GM18507 (cell line): Measurements from ENCODE around the gene KCNQ1.

Experiments used
- DNase-seq: peaks from one replicate; pipeline ENCODE4 v3.0.0; 2011; ENCODE audit warnings: low read depth; ENCODE audit not compliant: insufficient read length; ENCODE audit errors: extremely low spot score
- FAIRE-seq: peaks from 2 replicates; lab custom pipeline; 2011; peaks lifted over from hg19 to GRCh38; lab: Jason Lieb, UNC

The KCNQ1 gene

DNA sequence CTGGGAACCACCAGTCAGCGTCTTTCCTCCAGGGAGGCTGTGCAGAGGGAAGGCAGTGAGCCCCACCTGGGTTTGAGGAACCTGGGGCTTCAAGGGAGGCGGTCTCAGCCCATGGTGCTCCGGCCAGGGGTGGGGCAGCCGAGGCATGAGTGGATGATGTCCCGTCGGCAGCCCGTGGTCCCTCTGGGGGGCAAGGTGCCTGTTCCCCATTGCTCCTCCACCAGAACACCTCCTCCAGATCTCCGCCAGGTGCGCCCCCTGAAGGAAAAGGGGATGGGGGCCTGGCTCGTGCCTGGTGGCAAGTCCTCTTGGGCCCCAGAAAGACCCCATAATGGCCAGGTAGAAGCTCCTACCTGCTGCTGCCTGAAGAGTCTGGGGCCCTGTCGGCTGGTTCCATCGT lies 94.1 kb downstream of the KCNQ1 start:
- FAIRE-seq (no peak), DNase-seq (no peak)

DNA sequence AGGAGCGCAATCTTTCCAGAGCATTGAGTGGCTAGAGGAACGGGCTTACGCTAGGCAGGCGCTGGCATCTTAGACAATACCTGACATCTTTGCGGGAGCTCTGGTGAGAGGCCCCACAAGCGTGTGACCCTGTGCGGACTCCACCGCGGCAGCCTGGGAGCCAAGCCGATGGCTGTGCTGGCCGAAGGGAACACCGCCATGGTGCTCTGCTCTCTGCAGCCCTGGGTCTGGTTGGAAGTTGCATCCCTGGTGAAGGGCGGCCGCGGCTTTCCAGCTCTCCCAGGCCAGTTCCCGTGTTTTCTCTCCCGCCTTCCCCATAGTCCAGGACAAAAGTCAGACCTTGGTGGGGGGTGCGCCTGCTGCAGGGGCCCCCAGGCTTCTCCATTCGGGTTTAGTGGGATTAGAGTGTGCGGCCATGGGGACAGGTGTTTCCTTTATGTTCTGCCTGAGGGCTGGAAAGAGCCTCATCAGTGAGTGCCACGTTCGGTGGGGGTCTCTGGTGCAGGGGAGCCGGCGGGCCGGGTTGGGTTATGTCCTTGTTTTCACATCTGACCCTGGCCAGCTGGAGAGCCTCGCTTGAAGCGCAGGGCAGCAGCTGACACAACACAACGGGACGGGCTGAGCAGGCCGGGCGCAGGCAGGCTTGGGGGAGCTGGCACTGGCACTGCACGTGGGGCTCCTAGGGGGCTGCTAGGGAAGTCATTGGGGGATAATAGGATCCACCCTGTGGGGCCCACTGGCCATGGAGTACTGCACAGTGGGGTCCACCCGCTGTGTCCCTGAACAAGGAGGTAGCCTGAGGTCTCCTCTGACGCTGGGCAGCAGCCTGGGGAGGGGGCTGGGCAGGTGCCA lies 94.8 kb downstream of the KCNQ1 start:
- FAIRE-seq (no peak), DNase-seq (no peak)

DNA sequence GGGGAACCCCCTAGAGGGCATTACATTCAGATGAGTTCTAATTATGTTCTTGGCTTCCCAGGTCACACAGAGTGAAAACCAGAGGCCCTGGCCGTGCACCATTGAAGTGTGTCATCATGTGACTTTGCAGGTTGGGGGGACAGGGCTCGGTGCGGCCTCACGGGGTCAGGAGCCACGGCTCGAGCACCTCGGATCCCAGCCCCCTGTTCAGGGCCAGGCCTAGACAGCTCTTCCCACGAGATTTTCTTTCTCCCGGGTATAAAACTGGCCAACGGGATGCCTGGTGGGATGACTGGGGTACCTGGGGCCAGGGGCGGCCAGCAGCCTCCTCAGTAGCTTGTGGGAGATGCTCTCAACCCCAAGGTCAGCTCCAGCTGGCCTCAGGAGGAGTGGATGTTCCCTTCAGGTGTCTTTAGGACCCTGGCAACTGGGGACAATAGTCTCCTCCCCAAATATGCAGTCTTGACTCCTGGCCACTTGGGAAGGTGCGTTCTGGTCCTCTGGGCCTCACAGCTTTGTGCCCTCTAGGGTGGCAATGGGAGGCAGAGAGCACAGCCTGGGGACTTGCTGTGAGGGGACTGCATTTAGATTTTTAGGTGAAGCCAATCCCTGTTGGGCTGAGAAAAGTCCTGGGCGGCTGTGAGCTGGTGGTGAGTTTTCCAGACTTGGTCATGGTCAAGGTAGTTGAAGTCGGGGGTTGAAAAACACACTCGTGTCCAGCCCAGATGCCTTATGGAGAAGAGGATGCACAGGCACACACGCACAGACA lies 95.6 kb downstream of the KCNQ1 start:
- DNase-seq (no peak), FAIRE-seq (no peak)

DNA sequence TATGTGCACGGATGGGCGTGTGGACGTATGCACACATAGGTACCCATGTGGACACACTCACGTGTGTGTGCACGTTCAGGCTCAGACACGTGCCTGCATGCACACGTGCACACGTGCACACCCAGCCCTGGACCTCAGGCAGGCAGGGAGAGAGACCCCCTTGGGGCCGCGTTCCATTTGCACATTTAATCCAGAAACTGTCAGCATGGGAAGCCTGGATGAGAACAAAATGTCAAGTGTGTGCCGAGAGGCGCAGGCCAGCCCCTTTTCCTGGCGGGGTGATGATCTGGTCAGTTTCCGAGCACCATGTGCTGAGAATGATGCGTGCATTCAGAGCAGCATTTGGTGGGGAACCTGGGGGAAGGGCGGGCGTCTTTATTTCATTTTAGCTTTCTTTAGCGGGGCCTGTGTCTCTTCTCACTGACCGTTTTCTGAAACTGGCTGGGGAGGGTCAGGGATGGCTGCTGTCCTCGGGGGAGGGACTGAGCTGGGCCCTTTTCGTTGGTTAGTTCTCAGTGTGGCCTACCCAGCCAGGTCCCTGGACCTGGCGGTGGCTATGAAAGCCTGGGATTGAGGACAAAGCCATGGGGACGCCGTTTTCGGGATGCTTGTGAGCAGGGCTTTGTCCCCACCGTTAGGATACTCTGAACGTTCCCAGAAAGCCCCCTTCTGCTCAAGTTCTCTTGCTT lies 96.3 kb downstream of the KCNQ1 start:
- no peak for DNase-seq

DNA sequence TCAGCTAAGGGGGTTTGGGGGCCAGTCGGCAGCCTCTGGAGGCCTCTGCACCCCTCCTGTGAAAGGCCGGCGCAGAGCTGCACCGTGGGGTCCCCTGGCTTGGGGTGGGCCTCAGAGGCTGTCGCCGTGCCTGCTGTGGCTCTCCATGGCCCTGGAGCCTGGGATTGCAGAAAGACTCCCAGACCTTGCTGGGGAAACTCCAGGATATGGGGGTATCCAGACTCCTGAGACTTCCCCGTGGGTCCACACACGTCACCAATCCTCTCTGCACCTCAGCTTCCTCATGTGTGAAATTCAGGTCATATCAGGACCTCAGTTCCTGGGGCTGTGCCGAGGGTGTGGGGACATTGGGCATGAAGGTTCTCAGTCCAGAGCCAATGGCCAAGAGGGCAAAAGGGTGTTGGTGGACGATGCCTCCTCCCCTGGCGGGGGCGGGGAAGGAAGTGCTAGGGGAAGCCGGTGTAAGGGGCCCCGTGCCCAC lies 97.1 kb downstream of the KCNQ1 start:
- DNase-seq, result no peak
- FAIRE-seq, result no peak

More for the DNA sequence above, 96.3 kb downstream of the KCNQ1 start:
- FAIRE-seq, result no peak

DNA sequence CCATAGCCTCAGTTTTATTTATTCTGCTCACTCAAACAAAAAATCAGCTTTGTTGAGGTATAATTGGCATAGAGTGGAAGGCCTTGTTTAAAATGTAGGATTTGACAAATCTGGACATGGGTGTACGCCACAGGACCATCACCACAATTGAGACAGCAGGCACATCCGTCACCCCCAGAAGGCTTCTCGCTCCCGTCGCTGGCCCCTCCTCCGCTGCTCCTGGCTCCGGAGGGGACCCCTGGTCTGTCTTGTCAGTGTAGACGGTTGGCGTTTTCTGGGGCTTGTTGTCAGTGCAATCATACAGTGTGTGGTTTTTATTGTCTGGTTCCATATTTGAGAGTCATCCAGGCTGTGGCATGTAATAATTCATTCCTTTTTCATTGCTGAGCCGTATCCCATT lies 97.6 kb downstream of the KCNQ1 start:
- no peak for DNase-seq
- no peak for FAIRE-seq

DNA sequence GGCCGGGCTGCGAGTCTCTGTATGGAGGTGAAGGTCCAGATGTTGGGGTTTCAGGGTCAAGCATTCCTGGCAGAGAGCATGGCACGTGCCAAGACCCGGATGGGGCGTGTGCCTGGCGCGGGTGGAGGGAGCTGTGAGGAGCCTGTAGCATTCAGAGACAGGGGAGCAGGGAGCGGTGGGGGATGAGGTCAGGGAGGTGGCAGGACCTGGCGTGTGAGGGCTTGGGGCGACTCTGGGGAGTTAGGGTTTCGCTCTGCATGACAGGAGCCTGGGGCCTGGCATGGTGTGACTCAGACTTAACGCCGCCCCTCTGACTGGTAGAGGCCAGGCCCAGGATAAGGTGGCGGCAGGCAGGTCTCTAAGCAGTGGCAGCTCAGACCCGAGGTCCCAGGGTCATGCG lies 103.0 kb downstream of the KCNQ1 start:
- FAIRE-seq (no peak), DNase-seq (no peak)

DNA sequence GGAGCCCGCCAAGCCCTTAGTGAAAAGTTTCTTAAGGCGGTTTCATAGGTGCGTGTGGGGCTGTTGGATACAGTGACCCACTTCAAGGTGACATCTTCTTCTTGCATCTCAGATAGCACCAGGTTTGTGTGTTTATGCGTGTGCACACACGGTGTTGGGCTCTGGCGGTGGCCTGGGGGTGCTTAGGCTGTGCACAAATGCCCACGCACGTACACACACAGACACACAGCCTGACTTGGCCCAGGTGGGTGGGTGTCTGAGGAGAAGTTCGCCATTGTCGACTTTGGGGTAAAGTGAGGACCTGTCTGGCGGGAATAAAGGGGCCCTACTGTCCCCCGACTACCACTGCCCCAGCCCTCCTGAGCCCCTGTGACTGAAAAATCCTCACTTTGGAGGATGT lies 103.8 kb downstream of the KCNQ1 start:
- FAIRE-seq (no peak), DNase-seq (no peak)

DNA sequence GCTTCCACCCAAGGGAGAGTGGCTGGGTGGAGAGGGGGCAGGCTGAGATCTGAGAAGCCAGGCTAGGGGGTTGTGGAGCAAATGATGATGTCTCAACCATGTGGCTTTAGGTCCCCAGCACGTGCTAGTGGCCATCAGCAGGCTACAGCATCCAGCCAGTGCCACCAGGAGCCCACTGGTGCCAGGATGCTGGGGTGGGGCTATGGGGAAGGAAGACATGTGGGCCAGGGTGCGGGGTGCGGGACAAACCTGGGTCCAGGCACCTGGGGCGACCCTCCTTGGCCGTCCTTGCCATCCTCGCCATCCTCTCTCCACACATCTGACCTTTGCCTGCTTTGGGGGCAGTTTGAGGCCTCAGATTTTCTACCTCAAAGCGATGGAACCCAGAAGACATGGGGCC lies 104.3 kb downstream of the KCNQ1 start:
- FAIRE-seq (no peak), DNase-seq (no peak)

DNA sequence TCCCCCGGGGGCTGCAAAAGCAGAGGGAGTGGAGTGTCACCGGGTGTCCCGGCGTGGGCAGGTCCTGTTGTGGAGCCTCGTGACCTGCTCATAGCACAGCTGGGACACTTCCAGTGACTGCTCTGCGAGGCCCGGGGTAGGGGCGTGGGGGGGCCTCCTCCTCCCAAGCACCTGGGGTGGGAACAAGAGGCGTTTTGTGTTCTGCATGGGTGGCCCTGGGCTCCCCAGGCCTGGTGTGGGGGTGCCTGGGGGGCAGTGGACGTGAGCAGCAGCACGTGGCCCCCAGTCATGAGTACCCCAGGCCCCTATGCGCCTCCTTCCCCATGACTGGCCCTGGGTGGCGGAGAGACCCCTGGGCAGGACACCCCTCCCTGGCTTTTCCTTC lies 104.7 kb downstream of the KCNQ1 start:
- DNase-seq, result no peak

DNA sequence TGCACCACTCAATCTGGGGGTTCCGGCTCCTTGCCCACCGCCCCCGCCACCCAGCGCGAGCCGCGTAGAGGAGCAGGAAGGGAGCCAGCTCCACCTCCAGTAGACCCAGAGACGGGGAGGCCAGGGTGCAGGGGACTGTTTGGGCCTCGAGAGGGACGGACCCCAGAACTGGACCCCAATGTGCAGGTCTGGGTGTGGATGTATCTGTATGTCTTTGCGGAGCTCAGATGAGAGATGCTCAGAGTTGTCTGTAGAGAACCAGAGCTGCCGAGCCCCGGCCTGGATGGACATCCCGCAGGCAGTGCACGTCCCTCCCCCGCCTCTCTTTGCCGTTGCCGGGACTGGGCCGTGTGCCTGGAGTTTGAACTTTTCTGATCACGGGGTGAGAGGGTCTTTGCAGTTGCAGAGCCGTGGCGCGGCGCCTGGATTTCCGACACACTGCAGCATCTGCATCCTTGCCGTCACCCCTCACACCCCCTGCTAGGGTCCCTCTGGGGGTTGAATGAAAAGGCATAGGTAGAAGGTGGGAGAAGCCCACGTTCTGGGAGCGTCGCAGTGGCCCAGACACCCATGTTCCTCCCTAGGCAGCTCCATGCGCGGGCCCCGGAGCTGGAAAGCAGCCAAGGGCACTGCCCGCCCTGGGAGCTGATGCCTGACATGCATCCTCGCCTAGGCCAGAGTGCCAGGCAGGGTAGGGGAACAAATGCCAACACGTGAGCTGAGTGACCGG lies 105.2 kb downstream of the KCNQ1 start:
- FAIRE-seq, result no peak
- DNase-seq, result no peak

More for the DNA sequence above, 104.7 kb downstream of the KCNQ1 start:
- no peak for FAIRE-seq

DNA sequence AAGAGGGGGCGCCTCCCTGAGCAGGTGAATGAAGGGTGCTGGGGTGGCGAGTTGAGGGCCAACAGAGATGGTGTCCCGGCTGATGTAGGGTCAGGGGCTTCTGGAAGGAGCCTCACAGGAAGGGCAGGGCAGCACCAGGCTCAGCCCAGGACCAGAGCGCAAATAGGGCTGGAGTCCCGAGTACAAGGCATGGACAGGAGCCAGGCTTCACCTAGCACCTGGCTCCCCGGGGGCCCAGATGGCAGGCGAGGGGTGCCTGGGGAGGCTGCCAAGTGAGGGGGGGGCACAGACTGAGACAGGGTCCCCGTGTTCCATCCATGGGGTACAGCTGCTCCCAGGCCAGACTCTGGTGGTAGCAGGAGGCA lies 105.8 kb downstream of the KCNQ1 start:
- DNase-seq (no peak), FAIRE-seq (no peak)

DNA sequence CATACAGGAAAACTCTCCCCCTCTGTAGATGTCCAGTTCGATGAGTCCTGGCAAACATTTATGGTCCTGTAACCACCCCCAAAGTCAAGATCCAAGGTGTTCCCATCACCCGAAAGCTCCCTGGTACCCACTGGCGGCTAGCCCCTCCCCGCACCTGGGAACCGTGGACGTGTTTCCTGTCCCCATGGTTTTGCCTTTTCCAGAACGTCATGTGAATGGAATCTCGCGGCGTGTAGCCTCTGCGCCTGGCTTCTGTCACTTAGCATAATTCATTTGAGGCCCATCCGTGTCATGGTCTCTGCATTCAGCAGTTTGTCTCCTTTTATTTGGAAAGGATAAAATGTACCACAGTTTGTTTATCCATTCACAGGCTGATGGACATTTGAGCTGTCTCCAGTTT lies 106.3 kb downstream of the KCNQ1 start:
- FAIRE-seq, result no peak
- DNase-seq, result no peak

DNA sequence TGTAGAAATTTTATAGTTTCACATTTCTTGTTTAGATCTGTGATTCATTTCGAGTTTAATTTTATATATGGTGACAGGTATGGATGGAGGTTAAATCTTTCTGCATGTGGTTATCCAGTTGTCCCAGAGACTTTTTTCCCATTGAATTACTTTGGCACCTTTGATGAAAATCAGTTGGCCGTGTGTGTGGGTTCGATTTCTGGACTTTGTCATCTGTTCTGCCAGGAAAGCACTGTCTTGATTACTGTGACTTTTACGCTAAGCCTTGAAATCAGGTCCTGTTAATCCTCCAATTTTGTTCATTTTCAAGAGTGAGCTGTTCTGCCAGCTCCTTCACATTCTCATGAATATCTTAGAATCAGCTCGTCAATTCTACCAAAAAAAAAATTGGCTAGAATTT lies 107.4 kb downstream of the KCNQ1 start:
- DNase-seq, result no peak
- no peak for FAIRE-seq

DNA sequence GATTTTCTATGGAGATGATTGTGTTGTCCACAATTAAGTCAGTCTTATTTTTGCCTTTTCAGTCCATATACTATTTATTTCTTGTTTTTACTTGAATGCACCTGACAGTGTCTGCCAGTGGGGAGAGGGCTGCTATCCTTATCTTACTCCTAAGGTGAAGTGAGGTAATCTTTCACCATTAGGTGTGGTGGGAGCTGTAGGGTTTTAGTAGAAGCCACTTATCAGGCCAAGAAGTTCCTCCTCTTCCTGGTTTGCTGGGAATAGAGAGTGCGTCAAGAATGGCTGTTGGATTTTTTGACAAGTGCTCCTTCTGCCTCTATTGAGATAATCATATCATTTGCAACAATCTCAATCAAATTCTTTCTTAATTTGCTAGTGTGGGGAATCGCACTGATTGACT lies 108.4 kb downstream of the KCNQ1 start:
- DNase-seq (no peak), FAIRE-seq (no peak)

DNA sequence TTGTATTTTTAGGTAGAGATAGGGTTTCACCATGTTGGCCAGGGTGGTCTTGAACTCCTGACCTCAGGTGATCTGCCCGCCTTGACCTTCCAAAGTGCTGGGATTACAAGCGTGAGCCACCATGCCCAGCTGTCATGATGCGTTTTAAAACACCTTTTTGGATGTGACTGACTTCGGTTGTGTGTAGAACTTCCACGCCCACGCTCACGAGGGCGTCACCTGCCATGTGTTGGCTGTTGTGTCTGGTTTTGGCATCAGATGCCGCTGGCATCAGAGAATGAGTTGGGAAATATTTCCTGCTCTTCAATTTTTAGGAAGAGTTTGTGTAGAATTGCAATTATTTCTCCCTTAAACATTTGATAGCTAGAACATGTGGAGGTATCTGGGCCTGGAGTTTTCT lies 109.1 kb downstream of the KCNQ1 start:
- FAIRE-seq (no peak), DNase-seq (no peak)

DNA sequence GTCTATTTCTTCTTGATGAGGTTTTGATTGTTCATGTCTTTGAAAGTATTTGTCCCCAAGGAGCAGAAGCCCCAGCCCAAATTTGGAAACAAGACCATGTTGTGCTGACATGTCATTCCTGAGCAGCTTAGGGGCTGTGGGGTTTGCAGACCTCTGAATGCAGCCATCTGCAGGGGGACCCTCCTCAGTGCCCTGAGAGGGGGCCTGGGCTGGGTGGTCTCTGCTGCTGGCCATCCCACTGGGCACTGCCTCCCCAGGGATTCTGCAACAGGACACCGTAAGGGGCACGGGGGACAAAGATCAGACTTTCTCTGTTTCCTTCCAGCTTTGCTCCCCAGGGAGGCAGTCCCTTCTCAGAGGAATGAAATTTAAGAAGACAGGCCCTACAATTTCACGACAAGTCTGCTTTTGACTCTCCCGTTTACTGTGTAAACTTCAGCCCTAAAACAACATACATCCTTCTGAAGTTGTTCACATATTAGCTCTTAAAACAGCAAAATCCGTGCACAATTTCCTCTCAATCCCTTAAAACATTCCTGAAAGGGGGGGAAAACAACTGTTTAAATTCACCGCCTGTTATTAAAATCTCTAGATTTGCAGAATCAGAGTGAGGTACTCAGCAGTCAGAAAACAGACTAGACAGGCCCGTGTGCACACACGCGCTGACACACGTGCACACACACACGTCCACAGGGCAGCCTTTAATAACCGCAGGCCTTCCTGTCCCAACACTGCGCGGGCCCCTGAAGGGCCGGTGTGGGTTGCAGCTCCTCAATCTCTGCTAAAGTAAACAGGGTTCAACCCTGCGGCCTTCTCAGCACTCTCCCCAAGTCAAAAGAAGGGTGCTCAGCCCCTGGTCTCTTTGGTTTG lies 109.8 kb downstream of the KCNQ1 start:
- no peak for DNase-seq
- FAIRE-seq, result no peak

DNA sequence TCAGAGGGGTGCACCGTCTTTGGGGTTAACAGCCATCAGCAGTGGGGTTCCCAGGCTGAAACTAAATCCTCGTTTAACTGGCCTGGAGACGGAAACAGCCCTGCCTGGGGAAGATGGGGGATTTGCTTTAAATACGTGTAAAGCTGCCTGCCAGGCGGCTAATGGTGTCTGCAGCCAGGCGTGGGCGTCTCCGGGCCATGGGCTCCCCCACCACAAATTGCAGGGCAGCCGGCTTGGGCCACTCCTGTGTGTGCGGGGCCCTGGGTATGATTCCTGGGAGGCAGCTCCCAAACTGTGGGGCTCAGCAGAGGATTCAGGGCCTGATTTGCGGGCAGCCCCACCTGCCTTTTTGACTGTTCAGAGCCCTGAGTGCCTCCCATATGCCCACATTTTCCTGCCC lies 110.5 kb downstream of the KCNQ1 start:
- FAIRE-seq, result no peak
- DNase-seq, result no peak

DNA sequence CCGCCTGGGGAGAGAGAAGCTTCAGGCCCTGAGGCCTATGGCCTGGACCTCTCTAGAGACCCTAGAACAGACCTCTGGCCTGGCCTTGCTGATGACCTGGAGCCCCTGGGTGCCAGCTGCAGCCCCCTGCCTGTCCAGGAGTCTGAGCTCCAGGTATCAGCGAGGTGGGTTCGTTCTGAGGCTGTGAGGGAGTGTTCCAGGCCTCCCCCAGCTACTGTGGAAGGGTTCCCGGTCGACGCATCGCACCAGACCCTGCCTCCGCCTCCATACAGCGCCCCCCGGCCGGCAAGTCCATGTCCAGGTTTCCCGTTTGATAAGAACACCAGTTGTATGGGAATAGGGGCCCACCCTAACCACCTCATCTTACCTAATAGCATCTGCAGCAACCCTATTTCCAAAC lies 111.1 kb downstream of the KCNQ1 start:
- FAIRE-seq (no peak), DNase-seq (no peak)
